HK-2 (cell line): ENCODE results near the gene PTK7.
A peak's percentile ranks its signal among the peaks of the same experiment; 100 is the strongest.
"Not testable (repeated sequence)": the region's sequence is repeated elsewhere in the genome, so short reads cannot be mapped to it uniquely, and the experiment has no call there.

Source experiments
- DNase-seq: peaks from one replicate; pipeline ENCODE4 v3.0.0-alpha.2; 2018; ENCODE audit not compliant: unreplicated experiment

The PTK7 gene

GRCh38 chr6:43117466-43117865, 41.4 kb downstream of the PTK7 start:
- DNase-seq, result not testable (repeated sequence)

- DNase-seq, result no peak
Measured at GRCh38 chr6:43119482-43119881, 43.4 kb downstream of the PTK7 start.

- no peak for DNase-seq
Measured at GRCh38 chr6:43120101-43120763, 44.1 kb downstream of the PTK7 start.

- peak; percentile 80 for DNase-seq
Measured at GRCh38 chr6:43120944-43121913, 45.1 kb downstream of the PTK7 start.

- no peak for DNase-seq
Measured at GRCh38 chr6:43122146-43122545, 46.0 kb downstream of the PTK7 start.

- no peak for DNase-seq
Measured at GRCh38 chr6:43123461-43124314, 47.6 kb downstream of the PTK7 start.

- no peak for DNase-seq
Measured at GRCh38 chr6:43124481-43124880, 48.4 kb downstream of the PTK7 start.

GRCh38 chr6:43125119-43125518, 49.0 kb downstream of the PTK7 start:
- DNase-seq, result no peak

GRCh38 chr6:43125555-43125954, 49.4 kb downstream of the PTK7 start:
- DNase-seq, result no peak

- DNase-seq, result no peak
Measured at GRCh38 chr6:43127180-43127579, 51.1 kb downstream of the PTK7 start.

GRCh38 chr6:43127877-43128276, 51.8 kb downstream of the PTK7 start:
- no peak for DNase-seq

GRCh38 chr6:43128926-43129325, 52.8 kb downstream of the PTK7 start:
- DNase-seq, result no peak

GRCh38 chr6:43129434-43130194, 53.5 kb downstream of the PTK7 start:
- peak; percentile 35 for DNase-seq

- no peak for DNase-seq
Measured at GRCh38 chr6:43130429-43130828, 54.3 kb downstream of the PTK7 start.

GRCh38 chr6:43131379-43131778, 55.3 kb downstream of the PTK7 start:
- not testable (repeated sequence) for DNase-seq

GRCh38 chr6:43138267-43138666, 62.2 kb downstream of the PTK7 start:
- DNase-seq, result no peak

- DNase-seq, result not testable (repeated sequence)
Measured at GRCh38 chr6:43139973-43140372, 63.9 kb downstream of the PTK7 start.

GRCh38 chr6:43141644-43142043, 65.5 kb downstream of the PTK7 start:
- no peak for DNase-seq

GRCh38 chr6:43142101-43142500, 66.0 kb downstream of the PTK7 start:
- DNase-seq, result no peak

GRCh38 chr6:43143235-43144128, 67.4 kb downstream of the PTK7 start:
- DNase-seq, result peak; percentile 90
